ENCODE data around the gene IRX3.

DNA sequence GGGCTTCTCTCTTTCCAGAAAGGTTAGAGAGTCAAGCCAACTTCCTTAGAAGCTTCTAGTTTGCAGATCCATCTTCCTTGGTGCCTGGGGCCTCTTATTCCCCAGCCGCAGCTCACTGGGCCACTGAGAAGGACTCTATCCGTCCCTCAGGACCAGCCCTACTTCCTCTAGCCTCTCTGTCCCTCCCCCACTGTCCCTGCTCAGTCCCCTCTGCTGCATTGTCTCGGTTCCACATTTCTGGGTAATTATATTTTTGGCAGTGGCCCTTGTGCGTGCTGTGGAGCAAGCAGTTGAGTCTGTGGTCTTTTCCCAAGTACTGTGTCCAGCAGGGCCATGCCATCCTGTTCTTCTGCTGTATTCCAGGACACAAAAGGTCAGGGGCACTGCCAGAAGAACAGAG, 17.8 kb downstream of the IRX3 start:
- TF ChIP-seq POLR2A (IDR thresholded peaks at IDR 0.05): no peak
- TF ChIP-seq, protein P1, sequence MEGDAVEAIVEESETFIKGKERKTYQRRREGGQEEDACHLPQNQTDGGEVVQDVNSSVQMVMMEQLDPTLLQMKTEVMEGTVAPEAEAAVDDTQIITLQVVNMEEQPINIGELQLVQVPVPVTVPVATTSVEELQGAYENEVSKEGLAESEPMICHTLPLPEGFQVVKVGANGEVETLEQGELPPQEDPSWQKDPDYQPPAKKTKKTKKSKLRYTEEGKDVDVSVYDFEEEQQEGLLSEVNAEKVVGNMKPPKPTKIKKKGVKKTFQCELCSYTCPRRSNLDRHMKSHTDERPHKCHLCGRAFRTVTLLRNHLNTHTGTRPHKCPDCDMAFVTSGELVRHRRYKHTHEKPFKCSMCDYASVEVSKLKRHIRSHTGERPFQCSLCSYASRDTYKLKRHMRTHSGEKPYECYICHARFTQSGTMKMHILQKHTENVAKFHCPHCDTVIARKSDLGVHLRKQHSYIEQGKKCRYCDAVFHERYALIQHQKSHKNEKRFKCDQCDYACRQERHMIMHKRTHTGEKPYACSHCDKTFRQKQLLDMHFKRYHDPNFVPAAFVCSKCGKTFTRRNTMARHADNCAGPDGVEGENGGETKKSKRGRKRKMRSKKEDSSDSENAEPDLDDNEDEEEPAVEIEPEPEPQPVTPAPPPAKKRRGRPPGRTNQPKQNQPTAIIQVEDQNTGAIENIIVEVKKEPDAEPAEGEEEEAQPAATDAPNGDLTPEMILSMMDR (IDR thresholded peaks at IDR 0.05): no peak

Measured in lower leg skin (tissue), 3 donors.